Thyroid gland (tissue), 4 donors: ENCODE data around the gene TET1. TPM values are rescaled to one million over a fixed set of nuclear protein-coding genes. Genes with fewer than 3 reads are reported as not detected.
"Not testable (repeated sequence)": the region's sequence is repeated elsewhere in the genome, so short reads cannot be mapped to it uniquely, and the experiment has no call there.

Experiments used
- DNase-seq, 2 donors: peaks; one replicate each; pipeline ENCODE4 v3.0.0-alpha.2; 2019
- H3K27ac ChIP-seq, 3 donors: fragments of 200-600 bp; sonication (generic); 1 replicate in 2 of 3; 2 replicates in 1 of 3; pipeline ENCODE4 v1.5.1; 2016 to 2019; ENCODE audit warnings: mild to moderate bottlenecking in 1 of 3, moderate library complexity in 1 of 3
- H3K27me3 ChIP-seq: fragments of 200-600 bp; sonication (generic); one replicate; pipeline ENCODE4 v1.5.1; 2019
- H3K36me3 ChIP-seq, 2 donors: fragments of 200-600 bp; sonication (generic); one replicate each; pipeline ENCODE4 v1.5.1; 2016 to 2019
- H3K4me1 ChIP-seq, 2 donors: fragments of 200-600 bp; sonication (generic); one replicate each; pipeline ENCODE4 v1.5.1; 2017 to 2019
- H3K4me3 ChIP-seq, 3 donors: fragments of 200-600 bp; sonication (generic); replicated peaks in 1 of 3; 1 replicate in 2 of 3; 2 replicates in 1 of 3; pipeline ENCODE4 v1.5.1; 2016; ENCODE audit warnings: mild to moderate bottlenecking in 1 of 3
- H3K9me3 ChIP-seq: fragments of 200-600 bp; sonication (generic); one replicate; pipeline ENCODE4 v1.5.1; 2017
- POLR2A ChIP-seq, 2 donors: fragments of 450-650 bp; IDR thresholded peaks; one replicate each; pipeline ENCODE4 v1.6.1; 2017; ENCODE audit warnings: antibody characterized with exemption in 2 of 2, mild to moderate bottlenecking in 2 of 2, moderate library complexity in 1 of 2
- WGBS, 2 donors: methylation state at CpG; one replicate each; pipeline ENCODE4 v1.1.5; 2017; 5-methylcytosine and 5-hydroxymethylcytosine counted together
- intact Hi-C: fragments of 100-400 bp; cut with DNase I; formaldehyde crosslinking; loops from one replicate; pipeline ENCODE4 v1.15.1; 2023
- total RNA-seq, 4 donors: library from RNA; depleted of rRNA; stranded (reverse); fragments of >200 nt; gene quantifications; one replicate each; pipeline ENCODE4 v1.2.3, GENCODE V29; 2016
- TF ChIP-seq, protein P1 (sequence below), 6 experiments: fragments of 200-600 bp in 3 of 6; fragments of 450-650 bp in 3 of 6; sonication (generic) in 3 of 6; IDR thresholded peaks; one replicate each; pipeline ENCODE4 v1.5.1; 2016 to 2019; ENCODE audit warnings: antibody characterized with exemption in 6 of 6, mild to moderate bottlenecking in 2 of 6, inconsistent platforms in 1 of 6, moderate library complexity in 1 of 6

The TET1 gene
- total RNA-seq, 4 donors from 2014 or later, result 7.4 to 11.4 (median 9.7) TPM

- intact Hi-C loops, result no loop called here
- TF ChIP-seq, protein P1, sequence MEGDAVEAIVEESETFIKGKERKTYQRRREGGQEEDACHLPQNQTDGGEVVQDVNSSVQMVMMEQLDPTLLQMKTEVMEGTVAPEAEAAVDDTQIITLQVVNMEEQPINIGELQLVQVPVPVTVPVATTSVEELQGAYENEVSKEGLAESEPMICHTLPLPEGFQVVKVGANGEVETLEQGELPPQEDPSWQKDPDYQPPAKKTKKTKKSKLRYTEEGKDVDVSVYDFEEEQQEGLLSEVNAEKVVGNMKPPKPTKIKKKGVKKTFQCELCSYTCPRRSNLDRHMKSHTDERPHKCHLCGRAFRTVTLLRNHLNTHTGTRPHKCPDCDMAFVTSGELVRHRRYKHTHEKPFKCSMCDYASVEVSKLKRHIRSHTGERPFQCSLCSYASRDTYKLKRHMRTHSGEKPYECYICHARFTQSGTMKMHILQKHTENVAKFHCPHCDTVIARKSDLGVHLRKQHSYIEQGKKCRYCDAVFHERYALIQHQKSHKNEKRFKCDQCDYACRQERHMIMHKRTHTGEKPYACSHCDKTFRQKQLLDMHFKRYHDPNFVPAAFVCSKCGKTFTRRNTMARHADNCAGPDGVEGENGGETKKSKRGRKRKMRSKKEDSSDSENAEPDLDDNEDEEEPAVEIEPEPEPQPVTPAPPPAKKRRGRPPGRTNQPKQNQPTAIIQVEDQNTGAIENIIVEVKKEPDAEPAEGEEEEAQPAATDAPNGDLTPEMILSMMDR (IDR thresholded peaks at IDR 0.05), result no peak
- no peak for TF ChIP-seq POLR2A (IDR thresholded peaks at IDR 0.05)
- Histone ChIP-seq H3K4me3 (no peak overlapping the region), H3K4me1 (peaks cover 4 to 8% of the 10 kb centered on the region in 2 donors), H3K36me3 (peaks cover 16 to 23% of the 10 kb centered on the region in 2 donors), H3K27ac (no peak overlapping the region), H3K27me3 (no peaks in the 10 kb centered on the region), H3K9me3 (no peaks in the 10 kb centered on the region)
- 94 to 95% methylated on average over 9 of the region's 9 CpGs for WGBS, 2 donors
- DNase-seq, result no peak
Measured at GRCh38 chr10:68727146-68727545, 167.0 kb downstream of the TET1 start.

DNA sequence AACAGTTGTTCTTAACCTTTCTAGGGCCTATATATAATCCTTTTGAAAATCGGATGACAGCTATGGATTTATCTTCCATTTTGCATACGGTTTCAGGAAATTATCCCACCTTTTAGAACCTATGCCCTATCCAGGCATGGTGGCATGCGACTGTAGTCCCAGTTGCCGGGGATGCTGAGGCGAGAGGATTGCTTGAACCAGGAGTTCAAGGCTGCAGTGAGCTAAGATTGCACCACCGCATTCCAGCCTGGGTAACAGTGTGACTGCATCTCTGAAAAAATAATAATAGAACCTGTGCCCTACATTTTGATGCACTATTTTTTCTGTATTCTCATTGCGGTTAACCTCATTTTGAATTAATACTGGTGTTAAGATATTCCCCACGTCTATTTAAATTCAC lies 172.5 kb downstream of the TET1 start:
- no peak overlapping the region for H3K4me3 ChIP-seq
- no peak for DNase-seq

GRCh38 chr10:68734349-68734748 lies 174.2 kb downstream of the TET1 start:
- 94 to 97% methylated on average over 7 of the region's 7 CpGs for WGBS, 2 donors
- no peak for TF ChIP-seq POLR2A (IDR thresholded peaks at IDR 0.05)
- TF ChIP-seq, protein P1 (IDR thresholded peaks at IDR 0.05), result no peak
- intact Hi-C loops, result no loop called here
- Histone ChIP-seq H3K4me3 (no peak overlapping the region), H3K36me3 (peaks cover 39 to 48% of the 10 kb centered on the region in 2 donors), H3K27me3 (no peaks in the 10 kb centered on the region), H3K9me3 (no peaks in the 10 kb centered on the region), H3K4me1 (no peaks in the 10 kb centered on the region), H3K27ac (no peak overlapping the region)
- DNase-seq, result no peak

More for the DNA sequence above, 172.5 kb downstream of the TET1 start:
- Histone ChIP-seq H3K27me3 (no peaks in the 10 kb centered on the region), H3K36me3 (peaks cover 28 to 35% of the 10 kb centered on the region in 2 donors), H3K27ac (no peak overlapping the region), H3K4me1 (no peaks in the 10 kb centered on the region), H3K9me3 (no peaks in the 10 kb centered on the region)
- intact Hi-C loops, result no loop called here
- WGBS, 2 donors, result 96 to 98% methylated on average over 8 of the region's 8 CpGs
- TF ChIP-seq, protein P1 (IDR thresholded peaks at IDR 0.05), result no peak
- no peak for TF ChIP-seq POLR2A (IDR thresholded peaks at IDR 0.05)

DNA sequence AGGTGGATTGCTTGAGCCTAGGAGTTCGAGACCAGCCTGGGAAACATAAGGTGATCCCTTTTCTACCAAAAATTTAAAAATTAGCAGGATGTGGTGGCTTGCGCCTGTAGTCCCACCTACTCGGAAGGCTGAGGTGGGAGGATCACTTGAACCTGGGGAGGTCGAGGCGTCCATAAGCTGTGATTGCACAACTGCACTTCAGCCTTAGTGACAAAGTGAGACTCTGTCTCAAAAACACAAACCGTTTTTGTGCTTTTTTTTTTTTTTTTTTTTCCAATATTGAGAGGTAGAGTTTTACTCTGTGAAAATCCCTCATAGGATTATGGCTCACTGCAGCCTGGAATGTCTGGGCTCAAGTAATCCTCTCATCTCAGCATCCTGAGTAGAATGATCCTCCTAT lies 175.0 kb downstream of the TET1 start:
- TF ChIP-seq POLR2A (IDR thresholded peaks at IDR 0.05), result no peak
- TF ChIP-seq, protein P1 (IDR thresholded peaks at IDR 0.05), result no peak
- Histone ChIP-seq H3K36me3 (peaks cover 39 to 50% of the 10 kb centered on the region in 2 donors), H3K27ac (no peak overlapping the region), H3K4me3 (no peak overlapping the region), H3K9me3 (no peaks in the 10 kb centered on the region), H3K27me3 (no peaks in the 10 kb centered on the region), H3K4me1 (no peaks in the 10 kb centered on the region)
- DNase-seq, result no peak
- intact Hi-C loops, result no loop called here
- 78 to 85% methylated on average over 6 of the region's 6 CpGs for WGBS, 2 donors

DNA sequence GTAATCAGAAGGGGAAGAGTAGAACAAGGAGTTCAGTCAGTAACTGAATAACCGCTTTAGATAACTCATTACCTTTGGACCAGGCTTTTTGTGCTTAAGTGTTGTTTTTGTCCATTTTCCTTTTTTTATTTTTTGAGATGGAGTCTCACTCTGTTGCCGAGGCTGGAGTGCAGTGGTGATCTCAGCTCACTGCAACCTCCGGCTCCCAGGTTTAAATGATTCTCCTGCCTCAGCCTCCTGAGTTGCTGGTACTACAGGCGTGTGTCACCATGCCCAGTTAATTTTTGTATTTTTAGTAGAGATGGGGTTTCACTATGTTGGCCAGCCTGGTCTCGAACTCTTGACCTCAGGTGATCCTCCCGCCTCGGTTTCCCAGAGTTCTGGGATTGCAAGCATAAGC lies 175.6 kb downstream of the TET1 start:
- H3K4me3 ChIP-seq, H3K27ac ChIP-seq, intact Hi-C loops, H3K4me1 ChIP-seq, DNase-seq, H3K27me3 ChIP-seq, H3K9me3 ChIP-seq: not testable (repeated sequence)
- 84 to 97% methylated on average over 7 of the region's 7 CpGs for WGBS, 2 donors
- H3K36me3 ChIP-seq, result peaks cover 44 to 47% of the 10 kb centered on the region in 2 donors

GRCh38 chr10:68740676-68741075 lies 180.5 kb downstream of the TET1 start:
- H3K36me3 ChIP-seq, result peaks cover 70 to 81% of the 10 kb centered on the region in 2 donors
- intact Hi-C loops, DNase-seq, H3K4me3 ChIP-seq, H3K27me3 ChIP-seq, H3K4me1 ChIP-seq, H3K27ac ChIP-seq, H3K9me3 ChIP-seq: not testable (repeated sequence)
- WGBS, 2 donors, result 93 to 98% methylated on average over 5 of the region's 5 CpGs
